SK-N-SH (cell line): ENCODE results near the gene TMEM214. TPM values are rescaled to one million over a fixed set of nuclear protein-coding genes. Genes with fewer than 3 reads are reported as not detected.

Source experiments
- CTCF ChIA-PET: fragments of 300-600, 350-600 bp; formaldehyde crosslinking; extraction: SDS; loops from one replicate; lab custom pipeline; 2021; lab: Yijun Ruan, JAX
- POLR2A ChIA-PET: fragments of 350-600 bp; sonication (Branson Sonifier 250); formaldehyde crosslinking; extraction: SDS; loops from one replicate; lab custom pipeline; 2020; ENCODE audit warnings: antibody characterized with exemption, inconsistent platforms; lab: Yijun Ruan, JAX
- DNase-seq: peaks from one replicate; pipeline ENCODE4 v3.0.0; 2012
- H2AFZ ChIP-seq: fragments of 200-600 bp; sonication (generic); 2 replicates; pipeline ENCODE4 v1.8.1; 2016; ENCODE audit warnings: antibody characterized with exemption, mild to moderate bottlenecking, low read depth
- H3F3A ChIP-seq: fragments of 200-600 bp; sonication (generic); replicated peaks from 2 replicates; pipeline ENCODE3; 2016; ENCODE audit warnings: antibody characterized with exemption, mild to moderate bottlenecking; ENCODE audit not compliant: insufficient read depth
- H3K27ac ChIP-seq, 2 experiments: fragments of 200-500 bp in 1 of 2; fragments of 200-600 bp in 1 of 2; sonication (Bioruptor generic) in 1 of 2; sonication (generic), shearing (Covaris generic) in 1 of 2; 2 replicates each; pipeline versions ENCODE4 v1.5.1 to v1.6.1; 2014 to 2016; ENCODE audit warnings: low read depth in 2 of 2, inconsistent platforms in 1 of 2, low read length in 1 of 2, mild to moderate bottlenecking in 1 of 2, mixed read lengths in 1 of 2
- H3K27me3 ChIP-seq: fragments of 200-600 bp; sonication (generic), shearing (Covaris generic); 2 replicates; pipeline ENCODE4 v1.6.1; 2016; ENCODE audit warnings: mixed run types; ENCODE audit not compliant: insufficient read depth
- H3K36me3 ChIP-seq, 2 experiments: fragments of 200-500 bp in 1 of 2; fragments of 200-600 bp in 1 of 2; sonication (Bioruptor generic) in 1 of 2; sonication (generic) in 1 of 2; replicated peaks in 1 of 2; 2 replicates each; pipeline versions ENCODE3 to v1.5.1; 2014 to 2016; ENCODE audit warnings: low read length in 1 of 2, mild to moderate bottlenecking in 1 of 2; ENCODE audit not compliant: insufficient read depth in 2 of 2, control insufficient read depth in 1 of 2
- H3K4me1 ChIP-seq, 2 experiments: fragments of 200-500 bp in 1 of 2; fragments of 200-600 bp in 1 of 2; sonication (Bioruptor generic) in 1 of 2; sonication (generic), shearing (Covaris generic) in 1 of 2; 2 replicates each; pipeline versions ENCODE4 v1.5.1 to v1.6.1; 2014 to 2016; ENCODE audit warnings: low read depth in 1 of 2, low read length in 1 of 2, mixed run types in 1 of 2; ENCODE audit not compliant: insufficient read depth in 2 of 2, control insufficient read depth in 1 of 2
- H3K4me2 ChIP-seq: fragments of 200-600 bp; sonication (generic), shearing (Covaris generic); 2 replicates; pipeline ENCODE4 v1.6.1; 2017; ENCODE audit warnings: mixed run types
- H3K4me3 ChIP-seq, 2 experiments: fragments of 200-500 bp in 1 of 2; fragments of 200-600 bp in 1 of 2; sonication (Bioruptor generic) in 1 of 2; sonication (generic), shearing (Covaris generic) in 1 of 2; 2 replicates each; pipeline versions ENCODE4 v1.5.1 to v1.8.1; 2014 to 2016; ENCODE audit warnings: low read depth in 2 of 2, inconsistent platforms in 1 of 2, low read length in 1 of 2, mild to moderate bottlenecking in 1 of 2, mixed read lengths in 1 of 2, moderate library complexity in 1 of 2
- H3K79me2 ChIP-seq: fragments of 200-600 bp; sonication (generic); 2 replicates; pipeline ENCODE4 v1.8.1; 2017; ENCODE audit warnings: mild to moderate bottlenecking; ENCODE audit not compliant: insufficient read depth
- H3K9ac ChIP-seq: fragments of 200-600 bp; sonication (generic); 2 replicates; pipeline ENCODE4 v1.6.1; 2017; ENCODE audit warnings: mixed run types
- H3K9me2 ChIP-seq: fragments of 200-600 bp; sonication (generic); 2 replicates; pipeline ENCODE4 v1.6.1; 2017; ENCODE audit warnings: mixed run types
- H3K9me3 ChIP-seq: fragments of 200-600 bp; sonication (generic); 2 replicates; pipeline ENCODE4 v1.6.1; 2017; ENCODE audit warnings: mixed run types, mild to moderate bottlenecking, moderate library complexity
- H4K20me1 ChIP-seq: fragments of 200-600 bp; sonication (generic); 2 replicates; pipeline ENCODE4 v1.6.1; 2017; ENCODE audit warnings: mild to moderate bottlenecking, mixed run types; ENCODE audit not compliant: insufficient read depth
- CTCF ChIP-seq: fragments of 200-600 bp; sonication (generic); IDR thresholded peaks from 2 replicates; pipeline ENCODE4 v1.6.1; 2017; ENCODE audit warnings: antibody characterized with exemption, mild to moderate bottlenecking, moderate library complexity
- ELF1 ChIP-seq: IDR thresholded peaks from 2 replicates; pipeline ENCODE4 v1.4.0; 2012
- EP300 ChIP-seq, 2 experiments: IDR thresholded peaks; 2 replicates each; pipeline versions ENCODE4 v1.4.0 to v1.6.1; 2012; ENCODE audit warnings: borderline replicate concordance in 1 of 2, low read depth in 1 of 2, low read length in 1 of 2
- FOXJ3 ChIP-seq: sonication (generic); formaldehyde crosslinking; IDR thresholded peaks from 2 replicates; pipeline ENCODE4 v1.5.1; 2020; ENCODE audit warnings: mild to moderate bottlenecking, missing genetic modification reagents
- FOXM1 ChIP-seq: IDR thresholded peaks from 2 replicates; pipeline ENCODE4 v1.4.0; 2012; ENCODE audit warnings: low read depth, mild to moderate bottlenecking
- GABPA ChIP-seq: IDR thresholded peaks from 2 replicates; pipeline ENCODE4 v1.4.0; 2012; ENCODE audit warnings: low read depth, mild to moderate bottlenecking
- JUND ChIP-seq: IDR thresholded peaks from 2 replicates; pipeline ENCODE4 v1.4.0; 2012
- MAX ChIP-seq: IDR thresholded peaks from 2 replicates; pipeline ENCODE4 v1.4.0; 2012; ENCODE audit warnings: low read depth
- NRF1 ChIP-seq: IDR thresholded peaks from 2 replicates; pipeline ENCODE4 v1.6.1; 2012; ENCODE audit warnings: low read depth, mild to moderate bottlenecking, low read length
- PBX3 ChIP-seq: IDR thresholded peaks from 2 replicates; pipeline ENCODE4; 2012
- POLR2AphosphoS5 ChIP-seq: IDR thresholded peaks from 2 replicates; pipeline ENCODE4 v1.6.1; 2012; ENCODE audit warnings: low read depth, low read length
- RAD21 ChIP-seq: IDR thresholded peaks from 2 replicates; pipeline ENCODE4 v1.6.1; 2012; ENCODE audit warnings: mild to moderate bottlenecking, low read length
- RCOR1 ChIP-seq: fragments of 150-350 bp; IDR thresholded peaks from 2 replicates; pipeline ENCODE4 v1.6.1; 2017; ENCODE audit warnings: antibody characterized with exemption, low read length
- REST ChIP-seq: IDR thresholded peaks from 2 replicates; pipeline ENCODE4 v1.6.1; 2012; ENCODE audit warnings: mild to moderate bottlenecking, low read depth, low read length, moderate library complexity
- RXRA ChIP-seq: IDR thresholded peaks from 2 replicates; pipeline ENCODE4 v1.4.0; 2012; ENCODE audit warnings: low read depth, mild to moderate bottlenecking, borderline replicate concordance
- SIN3A ChIP-seq: IDR thresholded peaks from 2 replicates; pipeline ENCODE4 v1.6.1; 2012; ENCODE audit warnings: low read depth, mild to moderate bottlenecking, low read length, moderate library complexity, borderline replicate concordance
- TCF12 ChIP-seq: IDR thresholded peaks from 2 replicates; pipeline ENCODE4 v1.4.0; 2012
- USF1 ChIP-seq: IDR thresholded peaks from 2 replicates; pipeline ENCODE4 v1.4.0; 2012; ENCODE audit warnings: low read depth, borderline replicate concordance
- USF2 ChIP-seq: fragments of 150-350 bp; IDR thresholded peaks from 2 replicates; pipeline ENCODE4 v1.6.1; 2017; ENCODE audit warnings: antibody characterized with exemption, low read length, low read depth, borderline replicate concordance
- YY1 ChIP-seq: IDR thresholded peaks from 2 replicates; pipeline ENCODE4 v1.4.0; 2012; ENCODE audit warnings: low read depth, mild to moderate bottlenecking
- ZBTB33 ChIP-seq: IDR thresholded peaks from 2 replicates; pipeline ENCODE4 v1.4.0; 2012; ENCODE audit warnings: low read depth, borderline replicate concordance
- WGBS: methylation state at CpG from one replicate; pipeline ENCODE4 v1.1.6; 2017; ENCODE audit warnings: low lambda C conversion rate; 5-methylcytosine and 5-hydroxymethylcytosine counted together
- polyA plus RNA-seq, 3 experiments: library from polyadenylated mRNA; depleted of rRNA; stranded (reverse); fragments of >200 nt; gene quantifications; 2 replicates each; pipeline ENCODE4 v1.2.3, GENCODE V29; 2012

The TMEM214 gene
- 69.4 and 80.2 TPM in 2 replicates for polyA plus RNA-seq (2012; rRNA removed)
- 25.4 and 37.4 TPM in 2 replicates for polyA plus RNA-seq (2012; cell fraction: cytosol; rRNA removed)
- 176 and 217 TPM in 2 replicates for polyA plus RNA-seq (2012; cell fraction: nucleus; rRNA removed)

- peak within 1 kb of the TSS; percentile 54 to 75; a peak in 2 of 4 replicates for H3K27ac ChIP-seq
- ChIA-PET POLR2A (interaction anchor here (1.2 to 3.0 kb wide), 5 partner anchors 10 to 54 kb away, joined by 3 to 16 read pairs (median 6); partner anchors contain the start of genes AGBL5, KHK and OST4), CTCF (interaction anchor here (1.0 to 33.3 kb wide), 12 partner anchors 10 to 247 kb away, joined by 3 to 1017 read pairs (median 6); partner anchors contain the start of genes AGBL5, EMILIN1, KHK and MAPRE3)
- H3K4me1 ChIP-seq, result peaks cover 8 to 17% of the 10 kb centered on the region in 2 experiments; a peak in 3 of 4 replicates
- H3K9me3 ChIP-seq, result no peaks in the 10 kb centered on the region
- no peaks in the 10 kb centered on the region for H3K27me3 ChIP-seq
- no peaks in the 10 kb centered on the region for H3K9me2 ChIP-seq
- DNase-seq, result peak; percentile 99
- H3K36me3 ChIP-seq, result peaks cover 28 to 32% of the 10 kb centered on the region in 2 experiments
- H3K4me2 ChIP-seq, result peak within 1 kb of the TSS; percentile 98
- peak within 1 kb of the TSS; percentile 92 for H3K9ac ChIP-seq
- H2AFZ ChIP-seq, result peak within 1 kb of the TSS; percentile 95
- no peaks in the 10 kb centered on the region; the same call in 1 of the 2 replicates for H4K20me1 ChIP-seq
- H3K79me2 ChIP-seq, result peaks cover 60% of the 10 kb centered on the region
- H3F3A ChIP-seq, result no peaks in the 10 kb centered on the region
- peak within 1 kb of the TSS; percentile 87 to 95 for H3K4me3 ChIP-seq
- WGBS, result under 1% methylated on average over 49 of the region's 76 CpGs
- TF ChIP-seq USF2 (no peak), RCOR1 (0 out of 2 replicates have a peak, but pooled peaks have one; percentile 55), PBX3 (0 out of 2 replicates have a peak, but pooled peaks have one; percentile 36), NRF1 (peak; percentile 54), ELF1 (peak; percentile 62), REST (no peak; the same call in 1 of the 2 replicates), CTCF (no peak), GABPA (peak; percentile 54; the same call in 1 of the 2 replicates), EP300 (IDR thresholded peaks at IDR 0.05; ENCODE audit: borderline replicate concordance in 1 of 2, low read depth in 1 of 2, low read length in 1 of 2) (no peak), RXRA (no peak), POLR2AphosphoS5 (peak; percentile 85), ZBTB33 (peak; percentile 45), RAD21 (no peak), FOXJ3 (no peak), YY1 (no peak), USF1 (no peak), TCF12 (no peak), MAX (no peak), FOXM1 (no peak), JUND (no peak), SIN3A (peak; percentile 90; the same call in 1 of the 2 replicates)
Measured at GRCh38 chr2:27032495-27033252, at the start of gene TMEM214. Gene TMEM214 (plus strand): TSS chr2:27032965. CDS start chr2:27033016, 51 bp downstream.
